Stimulated activated CD4-positive, alpha-beta T cell treated with anti-CD3 and anti-CD28 coated beads, Interleukin-1b, Interleukin-23, amount 100 ng/mL, for 1 hour (primary cell): ENCODE results near the gene CLBA1.

Experiments used
- DNase-seq, 2 donors: peaks; one replicate each; pipeline ENCODE4 v3.0.0-alpha.2; 2020; ENCODE audit warnings: low read depth in 2 of 2

The CLBA1 gene

DNA sequence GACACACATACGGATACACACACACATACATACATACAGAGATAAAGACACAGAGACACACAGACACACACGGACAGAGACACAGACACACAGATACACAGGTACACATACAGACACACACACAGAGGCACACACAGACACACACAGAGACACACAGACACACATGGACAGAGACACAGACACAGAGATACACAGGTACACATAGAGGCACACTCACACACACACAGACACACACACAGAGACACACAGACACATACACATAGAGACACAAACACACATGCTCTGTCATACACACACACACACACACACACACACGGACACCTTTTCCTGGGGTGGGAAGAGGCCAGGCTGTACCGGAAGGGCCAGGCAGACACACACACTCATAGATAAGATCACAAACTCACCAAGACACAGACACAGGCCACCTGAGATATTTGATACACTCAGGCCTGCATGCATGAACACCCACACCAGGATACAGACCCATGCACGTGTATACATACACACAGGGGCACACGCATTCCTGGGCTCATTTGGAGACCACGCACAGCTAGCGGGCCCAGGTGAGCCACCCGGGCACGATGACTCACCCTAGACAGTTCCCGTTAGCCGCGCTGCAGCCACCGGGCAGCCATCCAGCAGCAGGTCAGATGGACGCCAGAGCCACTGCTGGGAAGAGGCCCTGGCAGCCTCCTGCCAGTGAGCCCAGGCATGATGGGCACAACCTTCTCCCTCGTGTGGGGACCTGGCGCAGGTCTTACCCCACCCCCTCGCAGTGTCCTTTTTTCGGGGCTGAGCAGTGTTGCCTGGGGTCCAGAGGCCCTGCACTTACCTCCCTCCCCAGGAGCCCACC is 5.6 kb upstream of the CLBA1 start:
- no peak for DNase-seq

DNA sequence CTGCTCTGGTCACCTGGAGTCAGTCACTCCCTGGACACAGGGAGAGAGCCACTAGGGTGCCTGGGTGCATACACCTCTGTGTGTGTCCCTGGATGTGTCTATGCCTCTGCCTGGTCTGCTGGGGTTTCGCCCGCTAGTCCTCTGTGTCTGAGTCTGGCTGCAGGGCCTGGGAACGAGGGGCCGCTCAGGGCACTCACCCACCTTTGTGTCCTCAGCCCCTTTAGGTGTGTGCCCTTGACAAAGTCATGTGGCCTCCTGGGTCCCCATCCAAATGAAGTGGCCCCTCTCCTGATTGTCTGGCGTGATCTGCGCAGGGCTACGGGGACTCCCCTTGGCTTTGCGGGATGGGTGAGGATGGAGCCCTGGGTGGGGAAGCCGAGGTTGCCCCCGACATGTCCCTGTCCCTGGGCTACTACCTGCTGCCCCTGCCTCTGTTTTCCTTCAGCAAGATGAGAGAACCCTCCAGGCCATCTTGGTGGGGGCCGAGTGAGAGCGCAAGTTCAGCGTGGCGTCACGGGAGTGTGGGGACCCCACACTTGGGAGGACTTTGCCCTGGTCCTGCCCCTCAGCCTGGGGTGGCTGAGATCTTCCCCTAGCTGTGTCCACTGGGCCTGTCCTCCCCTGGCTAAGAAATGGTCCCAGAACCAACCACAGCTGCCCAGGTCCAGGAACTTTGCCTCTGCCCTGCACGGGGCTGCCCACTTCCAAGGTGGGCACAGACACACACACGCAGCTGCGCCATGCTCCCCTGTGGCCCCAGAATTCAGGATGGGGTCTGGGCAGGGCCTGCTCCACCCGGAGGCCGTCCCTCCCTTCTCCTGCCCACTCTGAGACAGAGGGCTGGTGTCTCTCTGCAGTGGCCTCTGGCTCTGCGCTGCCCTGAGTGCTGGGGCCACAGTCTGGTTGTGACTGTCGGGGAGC is 4.7 kb upstream of the CLBA1 start:
- DNase-seq, result no peak

DNA sequence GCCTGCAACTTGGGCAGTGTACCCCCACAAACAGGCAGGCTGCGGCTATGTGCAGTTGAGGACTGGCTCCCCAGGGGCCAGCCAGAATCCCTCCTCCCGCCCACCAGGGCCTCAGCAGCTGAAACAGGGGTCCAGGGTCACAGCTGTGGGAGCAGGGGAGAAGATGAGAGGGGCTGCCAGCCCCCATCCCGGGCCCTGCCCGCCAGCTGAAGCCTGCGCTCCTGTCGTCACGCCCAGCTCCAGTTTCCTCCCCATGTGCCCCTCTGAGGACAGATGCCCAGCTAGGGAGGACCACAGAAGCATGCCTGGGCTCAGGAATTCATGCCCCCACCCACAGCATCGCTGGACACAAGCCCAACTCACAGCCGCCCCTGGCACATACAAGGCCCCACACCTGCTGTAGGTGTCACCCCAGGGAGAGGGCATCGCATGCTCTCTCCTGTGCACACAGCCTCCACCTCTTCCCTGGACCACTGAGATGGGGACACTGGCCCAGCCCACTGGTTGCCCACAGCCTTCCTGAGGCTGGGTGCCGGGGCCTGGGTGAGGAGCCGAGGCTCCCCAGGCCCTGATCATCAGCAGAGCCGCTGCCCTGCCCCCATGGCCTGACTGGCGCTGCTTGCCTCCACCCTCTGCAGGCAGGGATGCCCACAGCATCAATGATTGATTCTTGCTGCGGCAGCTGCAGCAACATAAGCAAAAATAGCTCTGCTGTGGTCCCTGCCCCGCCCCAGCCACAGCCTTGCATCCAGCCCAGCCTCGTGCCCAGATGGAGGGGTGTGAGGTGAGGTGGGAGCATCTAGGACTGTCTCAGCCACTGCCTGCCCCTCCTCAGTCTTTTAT is 3.7 kb upstream of the CLBA1 start:
- DNase-seq, result no peak

DNA sequence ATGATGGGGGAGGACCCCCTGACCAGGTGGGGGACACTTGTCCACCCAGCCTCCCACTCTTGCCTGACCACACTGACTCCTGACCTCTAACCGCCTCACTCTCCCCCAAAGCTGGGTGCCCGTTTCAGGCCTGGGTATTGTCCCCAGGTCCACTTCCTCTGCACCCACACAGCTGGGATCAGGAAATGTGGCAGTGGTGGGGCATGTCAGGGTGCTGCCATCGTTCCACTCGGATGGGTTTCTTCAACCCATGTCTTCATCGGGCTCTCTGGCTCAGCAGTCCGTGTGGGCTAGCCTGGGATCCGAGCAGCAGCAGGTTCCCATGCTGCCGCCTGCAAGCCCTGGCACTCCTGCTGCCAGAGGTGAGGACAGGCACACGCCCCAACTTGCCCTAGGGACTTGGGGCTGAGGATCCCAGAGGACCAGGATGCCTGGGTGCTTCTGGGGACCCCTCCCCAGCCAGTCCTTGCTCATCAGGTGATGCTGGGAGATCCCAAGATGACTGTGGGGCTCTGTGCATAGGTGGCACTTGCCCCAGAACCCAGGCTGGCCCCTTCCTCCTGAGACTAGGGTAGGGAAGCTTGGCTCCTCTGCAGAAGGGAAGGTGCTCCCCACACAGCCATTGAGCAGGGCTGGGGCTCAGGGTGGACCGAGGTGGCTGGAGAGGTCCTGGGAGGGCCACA is 2.9 kb upstream of the CLBA1 start:
- no peak for DNase-seq

GRCh38 chr14:104983231-104983721 is 2.3 kb upstream of the CLBA1 start:
- DNase-seq, result no peak

DNA sequence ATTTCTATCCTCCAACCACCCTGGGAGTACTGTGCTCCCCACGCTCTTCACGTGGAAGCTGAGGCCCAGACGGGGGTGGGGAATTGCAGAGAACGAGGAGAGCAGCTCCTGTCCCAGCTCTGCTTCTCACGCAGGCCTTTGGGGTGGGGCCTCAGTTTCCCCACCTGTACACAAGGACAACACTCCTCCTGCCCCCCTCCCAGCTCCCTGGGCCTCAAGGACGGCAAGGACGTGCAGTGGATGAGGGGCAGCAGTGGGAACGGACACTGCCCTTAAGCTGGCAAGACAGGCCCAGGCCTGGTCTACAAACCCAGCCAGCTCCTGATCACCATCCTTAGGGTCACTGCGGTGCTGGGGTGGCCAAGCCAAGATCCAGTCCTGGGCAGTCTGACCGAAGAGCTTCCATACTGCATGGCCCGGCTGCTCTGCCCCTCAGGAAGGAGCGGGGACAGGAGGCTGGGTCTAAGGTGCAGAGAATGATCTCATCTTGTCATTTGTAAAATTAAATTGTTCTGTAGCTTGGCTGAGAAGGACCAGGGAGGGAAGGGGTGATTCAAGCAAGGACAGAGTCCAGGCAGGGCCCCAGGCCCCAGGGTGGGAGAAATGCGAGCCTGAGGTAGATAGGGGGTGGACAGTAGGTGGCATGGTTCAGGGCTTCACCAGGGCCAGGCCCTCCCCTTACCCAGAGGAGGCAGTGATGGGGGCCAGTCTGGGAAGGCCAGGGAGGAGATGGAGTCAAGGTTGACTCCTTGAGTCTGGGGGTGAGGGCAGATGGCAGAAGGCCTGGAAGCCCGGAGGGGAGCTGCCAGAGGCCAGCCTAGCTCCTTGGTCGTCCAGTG is 1.3 kb upstream of the CLBA1 start:
- no peak for DNase-seq

- no peak for DNase-seq
These were observed 1.0 kb downstream of the CLBA1 start for GRCh38 chr14:104986487-104987164.

- no peak for DNase-seq
These were observed 3.8 kb downstream of the CLBA1 start for GRCh38 chr14:104989236-104989950.

DNA sequence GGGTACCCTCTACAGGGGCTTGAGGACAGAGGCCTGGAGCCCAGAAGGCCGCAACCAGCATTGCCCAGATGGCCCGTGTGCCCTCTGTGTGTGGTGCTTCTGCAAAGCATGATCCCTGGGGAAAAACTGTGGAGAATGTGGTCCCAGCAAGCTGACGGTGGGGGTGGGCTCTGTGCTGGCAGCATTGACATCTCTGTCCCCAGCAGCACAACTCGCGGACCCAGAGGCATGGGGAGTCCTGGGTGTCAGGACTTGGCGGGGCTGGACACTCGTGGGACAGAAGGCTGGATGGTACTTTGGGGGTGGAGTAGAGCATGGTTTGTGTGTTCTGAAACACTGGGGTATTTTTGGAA is 4.3 kb downstream of the CLBA1 start:
- DNase-seq, result no peak

GRCh38 chr14:104991896-104992230 is 6.3 kb downstream of the CLBA1 start:
- no peak for DNase-seq

GRCh38 chr14:104992501-104992900 is 6.9 kb downstream of the CLBA1 start:
- DNase-seq, result no peak

DNA sequence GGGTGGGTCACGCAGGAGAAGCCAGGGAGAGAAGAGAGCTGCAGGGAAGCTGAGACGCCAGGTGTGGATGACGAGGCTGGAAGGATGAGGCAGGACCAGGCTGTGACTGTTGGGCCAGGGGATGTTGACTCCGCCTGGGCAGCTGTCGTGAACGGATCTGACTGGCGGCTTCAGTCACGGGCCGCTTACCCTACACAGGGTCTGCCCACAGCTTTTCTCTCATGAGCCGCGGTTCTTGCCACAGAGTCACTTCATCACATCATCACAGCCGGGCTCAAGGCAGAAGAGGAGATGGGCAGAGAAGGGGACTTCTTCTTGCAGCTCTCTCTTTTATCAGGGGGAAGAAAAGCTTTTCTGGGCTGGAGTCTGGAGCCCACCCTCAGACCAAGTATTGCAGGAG is 7.7 kb downstream of the CLBA1 start:
- no peak for DNase-seq

- no peak for DNase-seq
These were observed 8.4 kb downstream of the CLBA1 start for GRCh38 chr14:104993808-104994591.

- DNase-seq, result no peak
These were observed 9.4 kb downstream of the CLBA1 start for GRCh38 chr14:104994978-104995377.

DNA sequence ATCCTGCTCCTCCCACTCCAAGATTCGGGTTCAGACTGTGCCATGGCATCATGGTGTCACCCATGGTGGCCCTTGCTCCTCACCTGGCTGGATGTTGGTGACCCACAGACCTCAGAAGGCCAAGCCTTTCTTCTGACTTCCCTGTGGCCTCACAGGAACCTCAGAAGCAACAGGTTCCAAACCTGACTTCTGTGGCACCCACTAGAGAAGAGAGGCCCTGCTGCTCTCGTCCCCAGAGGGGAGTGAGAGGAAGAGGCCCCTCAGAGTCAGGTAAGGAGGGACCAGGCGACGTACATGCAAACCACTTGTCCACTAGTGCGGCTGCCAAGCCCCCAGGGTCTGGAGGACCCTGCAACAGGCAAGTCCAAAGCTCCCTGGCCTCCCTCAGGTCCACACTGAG is 10.4 kb downstream of the CLBA1 start:
- no peak for DNase-seq

DNA sequence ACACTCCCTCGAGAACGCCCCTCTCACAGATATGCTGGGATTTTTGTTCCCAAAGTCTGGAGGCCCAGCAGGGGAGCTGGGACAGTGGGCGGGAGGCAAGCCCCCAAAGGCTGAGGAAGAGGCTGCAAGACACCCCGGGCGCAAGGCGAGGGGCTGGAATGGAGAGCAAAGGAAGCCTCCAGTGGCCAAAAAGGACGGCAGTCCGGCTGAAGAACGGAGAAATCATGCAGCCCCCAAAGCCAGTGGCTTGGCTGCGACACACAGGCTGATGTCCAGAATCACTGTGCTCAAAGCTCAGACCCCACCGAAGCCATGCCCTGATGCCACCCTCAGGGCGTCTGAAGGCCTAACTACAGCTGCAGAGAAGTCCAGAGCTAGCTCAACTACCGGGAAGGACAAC is 10.9 kb downstream of the CLBA1 start:
- no peak for DNase-seq

DNA sequence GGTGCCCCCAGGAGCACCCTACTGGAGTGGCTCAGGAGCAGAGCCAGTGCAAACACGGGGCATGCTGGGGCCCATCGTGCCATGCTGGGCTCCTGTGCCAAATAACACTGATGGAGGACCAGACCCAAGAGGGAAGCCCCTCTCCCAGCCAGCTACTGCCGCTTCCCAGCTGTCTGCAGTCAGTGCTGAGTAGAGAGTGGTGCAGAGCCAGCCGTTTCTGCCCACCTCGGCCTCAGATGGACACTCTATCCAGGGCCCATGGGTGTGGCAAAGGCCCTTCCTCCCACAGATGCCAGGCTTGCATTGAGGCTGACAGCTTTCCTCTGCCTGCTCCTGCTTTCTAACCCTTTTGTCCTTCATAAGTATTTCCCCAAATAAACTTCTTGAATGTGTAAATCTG is 13.2 kb downstream of the CLBA1 start:
- no peak for DNase-seq

DNA sequence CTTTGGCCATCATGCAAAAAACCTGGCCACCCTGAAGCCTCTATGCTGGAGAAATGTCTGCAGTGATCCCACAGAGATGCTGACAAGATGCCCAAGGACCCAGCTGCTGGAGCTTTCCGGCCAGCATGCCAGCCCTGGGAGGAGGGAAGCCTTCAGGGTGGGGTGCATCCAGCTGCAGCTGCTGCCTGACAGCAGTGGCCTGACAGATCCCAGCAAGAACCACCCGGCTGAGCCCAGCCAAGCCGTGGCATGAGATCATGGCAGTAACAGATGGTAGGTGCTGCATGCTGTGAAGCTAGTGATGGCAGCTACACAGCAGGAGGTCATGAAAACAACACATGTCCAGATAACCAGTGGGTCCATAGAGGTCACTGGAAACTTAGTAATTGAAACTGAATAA is 13.8 kb downstream of the CLBA1 start:
- no peak for DNase-seq
